ENCODE results near the gene CD86.
"Not testable (repeated sequence)": the region's sequence is repeated elsewhere in the genome, so short reads cannot be mapped to it uniquely, and the experiment has no call there.

Gene CD86, protein sequence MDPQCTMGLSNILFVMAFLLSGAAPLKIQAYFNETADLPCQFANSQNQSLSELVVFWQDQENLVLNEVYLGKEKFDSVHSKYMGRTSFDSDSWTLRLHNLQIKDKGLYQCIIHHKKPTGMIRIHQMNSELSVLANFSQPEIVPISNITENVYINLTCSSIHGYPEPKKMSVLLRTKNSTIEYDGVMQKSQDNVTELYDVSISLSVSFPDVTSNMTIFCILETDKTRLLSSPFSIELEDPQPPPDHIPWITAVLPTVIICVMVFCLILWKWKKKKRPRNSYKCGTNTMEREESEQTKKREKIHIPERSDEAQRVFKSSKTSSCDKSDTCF

DNA sequence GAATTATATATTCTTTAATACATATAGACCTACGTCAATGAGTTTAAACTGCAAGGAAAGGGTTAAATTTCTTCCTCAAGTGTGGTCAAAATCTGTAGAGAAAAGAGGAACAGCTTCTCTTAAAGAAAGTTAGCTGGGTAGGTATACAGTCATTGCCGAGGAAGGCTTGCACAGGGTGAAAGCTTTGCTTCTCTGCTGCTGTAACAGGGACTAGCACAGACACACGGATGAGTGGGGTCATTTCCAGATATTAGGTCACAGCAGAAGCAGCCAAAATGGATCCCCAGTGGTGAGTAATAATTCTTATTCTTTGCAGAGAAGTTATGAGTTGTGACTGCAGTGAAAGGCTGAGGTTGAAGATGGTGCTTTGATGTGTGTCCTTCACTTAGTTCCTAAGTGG, at the start of gene CD86:
Gene CD86, plus strand, starts transcription at position 148 of the 400 bp plus-strand sequence. Its CDS starts 128 bp downstream, at position 276.
- DNase-seq, result no peak

DNA sequence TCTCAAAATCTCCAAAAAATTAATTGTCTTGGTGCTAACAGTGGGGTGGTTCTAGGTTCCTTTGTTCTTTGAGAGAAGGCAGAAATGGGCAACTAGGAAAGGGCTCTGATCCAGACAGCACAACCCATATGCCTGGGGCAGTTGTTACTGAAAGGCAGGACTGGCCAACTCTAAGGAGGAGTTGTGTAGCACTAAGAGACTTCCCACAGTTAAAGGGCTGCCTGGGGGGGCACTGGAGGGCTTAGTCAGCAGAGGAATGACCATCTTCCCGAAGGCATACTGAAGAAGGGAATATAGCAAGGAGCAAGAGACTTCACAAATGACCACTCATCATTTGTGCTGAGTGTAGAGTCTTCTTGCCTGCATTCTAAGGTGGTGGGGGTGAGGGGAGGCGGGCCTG, 48.9 kb upstream of the CD86 start:
- no peak for DNase-seq

DNA sequence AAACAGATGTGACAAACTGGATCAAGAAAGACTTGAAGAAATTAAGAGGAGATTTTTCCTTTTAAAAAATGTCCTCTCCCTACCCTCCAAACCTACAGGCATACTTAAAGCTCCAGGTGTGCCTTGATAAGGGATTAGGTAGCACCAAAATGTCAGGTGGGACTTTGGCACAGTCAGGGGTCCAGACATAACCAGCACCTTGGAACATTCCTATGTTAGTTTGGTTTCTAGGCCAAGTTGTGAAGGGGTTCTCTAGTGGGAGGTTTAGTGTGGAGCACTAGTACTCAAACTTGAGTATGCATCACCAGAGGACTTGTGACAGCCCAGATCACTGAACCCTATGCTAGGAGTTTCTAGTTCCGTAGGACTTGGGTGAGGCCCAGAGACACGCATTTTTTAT, 47.0 kb upstream of the CD86 start:
- DNase-seq, result no peak

DNA sequence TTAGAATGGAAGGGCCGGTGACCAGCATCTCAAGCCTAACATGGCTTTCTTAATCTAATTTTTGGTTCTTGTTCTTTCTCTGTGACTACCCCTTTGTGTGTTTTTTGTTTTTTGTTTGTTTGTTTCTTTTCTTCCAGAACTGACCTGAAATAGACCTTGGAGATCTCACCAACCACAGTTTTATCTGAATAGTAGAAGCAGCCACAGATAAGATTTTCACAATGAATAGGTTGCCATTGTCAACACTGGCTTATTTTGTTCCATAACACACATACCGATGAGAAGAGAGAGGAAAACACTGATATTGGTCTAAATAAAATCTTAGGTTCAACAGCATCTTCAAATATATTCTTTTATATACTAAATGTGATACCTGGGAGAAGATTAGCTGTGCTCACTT, 44.7 kb upstream of the CD86 start:
- no peak for DNase-seq

DNA sequence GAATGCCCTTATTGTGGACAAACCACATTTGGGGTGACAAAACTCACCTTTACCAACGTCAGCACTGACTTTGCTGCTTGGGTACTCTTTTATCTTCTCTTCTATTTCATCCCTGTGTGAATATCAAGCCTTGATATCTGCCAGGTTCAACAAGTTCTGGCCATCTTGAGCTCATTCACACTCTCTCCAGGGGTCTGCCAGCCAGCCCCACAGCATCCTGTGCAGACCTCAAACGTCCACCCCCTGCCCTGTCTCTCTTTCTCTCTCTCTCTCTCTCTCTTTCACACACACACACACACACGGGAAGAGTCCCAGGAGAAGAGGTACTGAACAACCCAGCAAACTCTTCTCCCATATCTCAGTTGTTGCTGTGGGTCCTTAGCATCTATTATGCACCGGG, 43.8 kb upstream of the CD86 start:
- no peak for DNase-seq

DNA sequence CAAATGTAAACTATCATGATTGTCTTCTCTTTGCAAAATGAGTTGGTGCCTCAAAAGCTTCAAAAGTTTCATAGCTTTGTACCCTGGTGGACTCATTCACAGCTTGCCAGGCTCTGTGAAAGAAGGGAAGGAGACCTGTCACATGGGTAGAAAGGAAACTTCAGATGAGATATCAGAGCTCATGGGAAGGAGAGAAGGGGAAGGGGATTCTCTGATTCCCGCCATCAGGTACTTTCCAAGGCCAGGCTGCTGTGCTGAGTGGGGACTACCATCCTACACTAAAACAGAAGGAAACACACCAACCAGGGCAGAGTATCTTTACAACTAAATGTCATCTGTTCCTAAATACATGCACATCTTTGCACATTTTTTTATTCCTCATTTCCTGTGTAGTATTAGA, 42.3 kb upstream of the CD86 start:
- DNase-seq, result no peak

DNA sequence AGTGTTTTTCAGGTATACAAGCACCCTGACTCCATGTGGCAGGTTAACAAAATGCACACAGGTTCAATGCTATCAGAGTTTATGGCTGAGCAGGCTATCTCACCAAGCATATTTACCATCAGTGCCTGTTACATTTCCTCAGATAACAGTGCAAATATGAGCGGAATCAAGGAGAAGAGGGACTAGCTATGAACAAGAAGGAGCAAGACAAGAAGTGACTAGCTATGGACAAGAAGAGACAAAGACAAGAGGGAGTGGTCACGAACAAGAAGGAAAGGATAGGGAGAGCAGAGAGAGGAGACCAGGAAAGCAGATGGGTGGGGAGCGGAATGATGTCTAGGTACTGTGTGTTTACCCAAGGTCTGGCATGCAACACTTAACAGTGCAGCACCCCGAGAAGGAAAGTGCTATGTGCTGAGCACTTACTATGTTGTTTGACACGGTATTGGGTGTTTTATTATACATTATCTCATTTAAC, 41.7 kb upstream of the CD86 start:
- no peak for DNase-seq

DNA sequence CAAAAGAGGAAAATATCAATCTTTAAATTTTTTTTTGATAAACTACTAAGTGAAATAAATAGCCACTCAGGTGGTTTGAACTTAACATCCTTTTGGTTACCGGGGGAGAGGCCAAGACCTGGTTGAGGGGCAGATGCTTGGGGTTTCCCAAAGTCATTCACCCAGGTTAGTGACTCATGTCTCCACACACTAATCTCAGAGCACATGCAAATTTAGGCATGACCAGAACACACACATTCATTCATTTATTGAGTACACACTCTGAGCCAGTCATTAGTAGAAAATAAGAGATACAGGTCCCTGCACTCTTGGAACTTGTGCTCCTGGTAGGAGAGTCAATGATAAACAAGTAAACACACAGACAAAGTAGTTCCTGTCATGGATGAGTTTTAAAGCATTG, 40.4 kb upstream of the CD86 start:
- DNase-seq, result no peak

DNA sequence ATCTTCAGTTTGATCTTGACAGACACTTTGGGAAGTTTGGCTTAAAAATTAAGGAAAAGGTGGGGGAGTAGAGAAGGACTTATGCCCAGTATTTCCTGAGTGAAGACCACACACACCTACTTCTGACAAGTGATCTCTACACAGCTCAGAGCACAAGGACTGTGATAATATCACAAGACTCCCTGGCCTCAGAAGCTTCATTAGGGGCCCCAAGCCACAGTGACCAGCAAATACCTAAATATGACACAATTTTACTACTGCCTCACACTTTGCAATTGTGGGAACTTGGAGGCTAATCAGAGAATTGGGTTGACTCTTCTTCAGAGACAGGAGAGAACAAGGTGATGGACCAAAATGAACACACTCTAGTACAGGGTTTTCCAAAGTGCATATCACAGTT, 35.7 kb upstream of the CD86 start:
- DNase-seq, result no peak

DNA sequence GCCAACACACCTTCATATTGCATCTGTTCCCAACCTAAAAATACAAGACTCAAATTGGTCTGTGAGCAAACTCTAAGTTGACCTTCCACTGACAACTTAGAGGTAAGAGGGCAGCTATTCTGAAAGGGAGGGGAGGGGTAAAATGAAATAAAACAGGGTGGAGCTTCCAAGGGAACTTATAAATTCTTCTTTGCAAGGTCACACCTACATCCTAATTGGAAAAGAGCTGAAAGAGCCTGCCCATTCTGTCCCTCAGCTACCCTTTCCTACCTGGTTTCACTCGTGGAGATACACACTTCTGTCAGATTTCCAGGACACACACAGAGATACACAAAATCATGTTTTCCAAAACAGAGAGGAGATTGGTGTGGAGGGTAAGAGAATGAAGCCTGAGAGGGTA, 34.1 kb upstream of the CD86 start:
- DNase-seq, result no peak

DNA sequence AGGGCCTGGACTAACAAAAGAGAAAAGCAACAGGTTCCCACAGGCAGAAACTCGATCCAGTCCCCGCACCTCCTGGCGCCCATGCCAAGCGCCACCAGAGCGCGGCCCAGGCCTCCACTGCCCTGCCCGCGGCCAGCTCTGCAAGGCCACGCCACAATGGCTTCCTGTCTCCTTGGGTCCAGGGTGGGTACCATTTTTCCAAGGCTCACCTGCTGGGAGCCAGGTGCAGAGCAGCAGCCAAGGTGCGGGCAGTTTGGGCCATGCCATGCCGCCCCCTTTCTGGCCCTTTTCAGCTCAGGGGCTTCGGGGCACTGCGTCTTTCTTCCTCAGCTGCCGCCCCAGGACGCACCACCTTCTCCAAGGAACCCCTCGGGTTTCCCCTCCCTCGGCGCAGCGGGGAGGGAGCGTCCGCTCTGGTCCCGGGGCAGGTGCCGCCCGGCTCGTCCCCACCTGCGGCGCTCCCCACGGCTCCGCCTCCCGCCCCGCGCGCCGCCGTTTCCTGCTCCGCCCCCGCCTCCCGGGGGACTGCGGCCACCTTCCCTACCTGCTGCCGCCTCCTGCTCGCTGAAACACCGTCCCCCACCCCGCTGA, 33.3 kb upstream of the CD86 start, which contains the start of gene ILDR1:
Gene ILDR1, minus strand, starts transcription at position 437 of the 591 bp plus-strand sequence. Its CDS starts 170 bp downstream, at position 267.
- no peak for DNase-seq

DNA sequence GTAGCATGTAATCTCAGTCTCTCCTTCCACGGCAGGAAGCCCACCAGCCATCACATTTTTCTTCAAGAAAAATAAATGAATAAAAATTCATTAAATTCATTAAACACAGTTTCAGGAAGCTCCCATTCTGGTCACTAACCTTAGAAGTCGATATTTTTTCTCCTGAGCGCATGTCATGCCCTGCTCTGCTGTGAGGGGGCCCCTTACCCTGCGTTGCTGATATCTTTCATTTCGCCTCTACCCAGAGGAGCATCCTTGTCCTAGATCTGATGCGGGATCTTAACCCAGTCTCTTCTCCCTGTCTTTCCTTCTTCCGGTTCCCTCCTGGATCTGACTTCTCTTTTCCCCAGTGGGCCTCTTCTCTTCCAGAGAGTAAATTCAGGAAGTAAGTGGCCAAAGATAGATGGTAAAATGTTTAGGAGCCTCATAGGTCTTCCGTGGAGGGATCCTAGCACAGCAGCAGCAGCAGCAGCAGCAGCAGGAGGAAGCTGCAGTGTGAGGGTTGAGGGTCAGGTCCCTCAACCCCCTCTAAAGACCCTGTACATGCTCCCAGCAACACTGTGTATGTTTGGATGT, 31.7 kb upstream of the CD86 start:
- DNase-seq, result no peak

DNA sequence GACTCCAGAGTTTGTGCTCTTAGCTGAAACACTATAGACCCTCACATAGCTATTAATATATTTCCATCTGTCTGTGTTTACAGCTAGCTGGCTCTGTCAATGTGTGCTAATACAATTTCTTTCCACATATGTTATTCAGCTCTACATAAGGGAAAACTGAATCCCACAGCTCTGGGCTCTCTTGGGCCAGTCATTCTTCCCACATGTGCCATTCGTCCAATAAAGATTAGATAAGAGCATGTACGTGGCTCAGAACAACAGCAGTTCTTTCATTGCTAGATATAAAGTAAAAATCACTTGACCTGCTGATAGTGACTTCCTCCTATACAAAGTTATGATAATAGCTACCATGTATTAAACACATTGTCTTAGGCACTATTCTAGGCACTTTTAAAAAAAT, 30.4 kb upstream of the CD86 start:
- DNase-seq, result no peak

DNA sequence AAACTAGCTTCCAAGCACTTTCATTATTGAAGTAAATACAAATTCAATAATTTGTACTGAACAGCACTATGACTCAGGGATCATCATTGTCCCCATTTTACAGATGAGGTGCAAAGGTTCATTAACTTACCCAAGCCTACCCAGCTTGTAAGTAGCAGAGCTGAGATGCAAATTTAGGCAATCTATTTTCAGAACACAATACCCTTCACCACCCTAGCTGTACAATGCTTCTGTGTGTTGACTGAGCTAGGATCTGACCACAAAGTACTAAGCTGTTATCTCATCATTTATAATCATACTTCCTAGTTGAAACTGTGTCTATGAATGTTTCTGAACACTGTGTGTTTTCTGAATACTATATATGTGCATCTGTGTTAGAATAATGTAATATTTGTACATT, 29.9 kb upstream of the CD86 start:
- no peak for DNase-seq

DNA sequence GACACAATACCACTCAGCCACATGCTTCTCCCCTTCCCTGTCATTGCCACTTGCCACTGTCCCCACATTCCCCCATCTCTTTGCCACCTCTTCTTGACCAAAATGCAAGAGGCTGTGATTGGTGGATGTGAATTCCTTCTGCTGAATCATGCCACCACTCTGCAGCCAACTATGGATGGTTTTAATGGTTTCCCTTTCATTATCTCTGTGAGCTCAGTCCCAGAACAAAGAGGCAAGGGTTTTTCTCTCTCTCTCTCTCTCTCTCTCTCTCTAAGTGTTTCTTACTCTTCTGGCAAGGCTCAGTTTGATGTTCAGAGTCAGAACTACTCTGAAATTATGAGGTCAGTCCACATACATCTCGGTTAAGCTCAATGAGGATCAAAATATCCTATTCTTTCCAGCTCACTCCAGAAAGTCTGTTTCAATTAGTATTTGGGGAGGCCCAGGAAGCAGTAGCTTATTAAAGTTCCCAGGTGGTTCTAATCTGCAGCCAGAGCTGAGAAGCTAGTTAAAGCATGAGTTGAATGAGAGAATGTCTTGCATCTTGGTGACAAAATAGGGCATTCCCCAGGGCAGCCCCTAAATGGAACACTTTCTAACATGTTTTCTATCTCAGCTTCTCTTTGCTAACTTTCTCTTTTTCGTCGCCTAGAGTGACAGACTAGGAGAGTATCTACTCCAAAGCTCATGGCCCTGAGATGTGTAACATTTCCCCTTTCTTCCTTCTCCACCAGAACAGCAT, 24.6 kb upstream of the CD86 start:
- DNase-seq, result no peak

DNA sequence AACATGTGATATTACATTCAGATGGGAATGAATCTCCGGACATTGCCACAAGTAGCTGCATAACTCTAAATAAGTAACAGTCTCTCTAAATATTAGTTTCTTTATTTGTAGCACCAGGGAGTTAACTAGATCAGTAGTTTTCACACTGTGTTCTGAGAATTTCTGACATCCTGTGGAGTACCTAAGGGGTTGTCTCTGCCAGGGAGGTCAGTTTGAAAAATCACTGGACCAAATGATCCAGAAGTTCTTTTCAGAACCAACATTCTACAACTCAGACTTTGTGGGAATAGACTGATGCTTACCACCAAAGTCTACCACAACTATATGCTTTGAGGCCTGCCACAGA, 24.1 kb upstream of the CD86 start:
- no peak for DNase-seq

DNA sequence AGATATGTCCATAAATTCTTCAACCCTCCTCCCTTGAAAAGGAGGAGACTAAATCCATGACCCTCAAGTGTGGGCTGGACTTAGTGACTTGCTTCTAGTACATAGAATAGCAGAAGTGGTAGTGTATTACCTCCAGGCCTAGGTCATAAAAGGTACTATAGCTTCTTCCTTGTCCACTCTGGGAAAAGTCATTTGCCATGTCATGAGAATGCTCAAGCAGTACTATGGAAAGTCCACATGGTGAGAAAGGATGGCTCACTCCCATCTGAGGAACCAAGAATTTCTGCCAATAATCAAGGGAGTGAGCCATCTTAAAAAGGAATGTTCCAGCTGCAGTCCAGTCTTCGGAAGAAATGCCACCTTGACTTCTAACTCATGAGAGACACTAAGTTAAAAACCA, 22.6 kb upstream of the CD86 start:
- DNase-seq, result no peak

DNA sequence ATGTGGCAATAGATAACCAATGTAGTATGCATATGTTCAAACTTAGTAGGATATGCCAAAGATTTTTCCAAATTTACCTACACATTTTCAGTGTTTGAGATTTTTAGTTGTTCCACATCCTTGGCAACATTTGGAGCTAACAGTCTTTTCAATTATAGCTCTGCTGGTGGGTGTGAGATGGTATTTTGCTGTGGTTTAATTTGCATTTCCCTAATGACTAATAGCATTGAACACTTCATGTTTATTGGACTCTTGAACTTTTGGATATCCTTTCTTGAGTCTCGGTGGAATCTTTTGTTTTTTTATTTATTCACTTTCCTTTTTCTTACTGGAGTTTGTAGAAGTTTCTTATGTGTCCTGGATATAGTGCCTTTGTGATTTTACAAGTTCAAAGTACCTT, 22.1 kb upstream of the CD86 start:
- no peak for DNase-seq

DNA sequence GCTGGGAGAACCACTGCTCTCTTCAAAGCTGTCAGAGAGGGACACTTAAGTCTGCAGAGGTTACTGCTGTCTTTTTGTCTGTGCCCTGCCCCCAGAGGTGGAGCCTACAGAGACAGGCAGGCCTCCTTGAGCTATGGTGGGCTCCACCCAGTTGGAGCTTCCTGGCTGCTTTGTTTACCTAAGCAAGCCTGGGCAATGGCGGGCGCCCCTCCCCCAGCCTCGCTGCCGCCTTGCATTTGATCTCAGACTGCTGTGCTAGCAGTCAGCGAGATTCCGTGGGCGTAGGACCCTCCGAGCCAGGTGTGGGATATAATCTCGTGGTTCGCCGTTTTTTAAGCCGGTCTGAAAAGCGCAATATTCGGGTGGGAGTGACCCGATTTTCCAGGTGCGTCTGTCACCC, 7.9 kb upstream of the CD86 start:
- not testable (repeated sequence) for DNase-seq

DNA sequence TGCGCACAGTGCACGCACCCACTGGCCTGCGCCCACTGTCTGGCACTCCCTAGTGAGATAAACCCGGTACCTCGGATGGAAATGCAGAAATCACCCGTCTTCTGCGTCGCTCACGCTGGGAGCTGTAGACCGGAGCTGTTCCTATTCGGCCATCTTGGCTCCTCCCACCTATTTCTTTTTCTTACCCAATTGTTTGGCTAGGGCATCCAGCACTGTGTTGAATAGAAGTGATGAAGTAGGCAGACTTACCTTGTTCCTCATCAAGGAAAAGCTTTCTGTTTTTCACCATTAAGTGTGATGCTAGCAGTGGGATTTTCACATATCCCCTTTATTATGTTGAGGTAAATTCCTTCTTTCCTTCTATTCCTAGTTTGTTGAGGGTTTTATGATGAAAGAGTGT, 7.4 kb upstream of the CD86 start:
- DNase-seq, result not testable (repeated sequence)

DNA sequence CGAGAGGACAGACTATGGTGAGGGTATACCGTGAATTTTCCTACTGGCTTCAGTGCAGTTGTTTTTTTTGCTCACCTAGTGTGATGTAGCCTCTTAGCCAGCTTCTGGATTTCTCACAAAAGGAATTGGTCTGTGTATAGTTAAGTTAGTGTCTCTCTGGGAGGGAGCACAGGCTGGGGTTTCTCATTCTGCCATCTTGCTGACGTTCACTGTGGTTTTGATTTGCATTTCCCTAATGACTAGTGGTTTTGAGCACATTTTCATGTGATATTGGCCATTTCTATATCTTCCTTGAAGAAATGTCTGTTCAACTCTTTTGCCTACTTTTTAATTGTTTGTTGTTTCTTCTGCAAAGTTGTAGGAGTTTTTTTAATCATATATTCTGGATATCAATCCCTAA, 2.2 kb upstream of the CD86 start:
- no peak for DNase-seq

DNA sequence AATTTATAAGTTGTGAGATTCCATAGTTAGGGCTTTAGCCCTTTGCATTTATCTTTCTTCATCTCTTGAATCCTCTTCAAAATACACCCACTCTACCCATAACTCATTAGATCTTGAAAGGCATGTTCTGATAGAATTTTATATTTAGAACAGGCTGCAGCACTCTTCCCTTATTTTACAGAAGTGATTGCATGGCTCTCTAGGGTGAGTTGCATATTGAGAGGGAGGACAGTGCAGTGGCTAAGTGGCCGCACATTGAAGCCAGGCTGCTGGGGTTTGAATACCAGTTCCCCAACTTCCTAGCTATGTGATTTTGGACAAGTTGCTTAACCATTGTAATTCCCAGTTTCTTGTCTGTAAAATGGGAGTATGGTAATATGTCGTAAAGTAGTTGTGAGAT, 2.5 kb downstream of the CD86 start:
- no peak for DNase-seq

All from hypothalamus (tissue), 51 donors.